Adipocyte (in vitro differentiated cells): Measurements from ENCODE around the gene NFATC1.

Source experiments
- DNase-seq: peaks from one replicate; pipeline ENCODE4 v3.0.0-alpha.2; 2015; ENCODE audit warnings: low read depth
- H3K27me3 ChIP-seq: replicated peaks from 2 replicates; pipeline ENCODE4 v1.7.0; 2013; ENCODE audit warnings: mild to moderate bottlenecking, low read length, moderate library complexity; ENCODE audit not compliant: control insufficient read depth, insufficient read depth
- H3K36me3 ChIP-seq: 2 replicates; pipeline ENCODE4 v1.7.0; 2013; ENCODE audit warnings: low read length, mild to moderate bottlenecking, moderate library complexity; ENCODE audit not compliant: control insufficient read depth, insufficient read depth, severe bottlenecking
- H3K4me1 ChIP-seq: 2 replicates; pipeline ENCODE4 v1.7.0; 2013; ENCODE audit warnings: mild to moderate bottlenecking, low read length, moderate library complexity; ENCODE audit not compliant: control insufficient read depth, insufficient read depth
- H3K4me3 ChIP-seq: 2 replicates; pipeline ENCODE4 v1.7.0; 2013; ENCODE audit warnings: mild to moderate bottlenecking, low read length, moderate library complexity
- H3K9ac ChIP-seq: 2 replicates; pipeline ENCODE4 v1.7.0; 2013; ENCODE audit warnings: mild to moderate bottlenecking, low read length, moderate library complexity
- H3K9me3 ChIP-seq: 2 replicates; pipeline ENCODE4 v1.7.0; 2013; ENCODE audit warnings: mild to moderate bottlenecking, low read length, moderate library complexity; ENCODE audit not compliant: control insufficient read depth

NFATC1 gene

DNA sequence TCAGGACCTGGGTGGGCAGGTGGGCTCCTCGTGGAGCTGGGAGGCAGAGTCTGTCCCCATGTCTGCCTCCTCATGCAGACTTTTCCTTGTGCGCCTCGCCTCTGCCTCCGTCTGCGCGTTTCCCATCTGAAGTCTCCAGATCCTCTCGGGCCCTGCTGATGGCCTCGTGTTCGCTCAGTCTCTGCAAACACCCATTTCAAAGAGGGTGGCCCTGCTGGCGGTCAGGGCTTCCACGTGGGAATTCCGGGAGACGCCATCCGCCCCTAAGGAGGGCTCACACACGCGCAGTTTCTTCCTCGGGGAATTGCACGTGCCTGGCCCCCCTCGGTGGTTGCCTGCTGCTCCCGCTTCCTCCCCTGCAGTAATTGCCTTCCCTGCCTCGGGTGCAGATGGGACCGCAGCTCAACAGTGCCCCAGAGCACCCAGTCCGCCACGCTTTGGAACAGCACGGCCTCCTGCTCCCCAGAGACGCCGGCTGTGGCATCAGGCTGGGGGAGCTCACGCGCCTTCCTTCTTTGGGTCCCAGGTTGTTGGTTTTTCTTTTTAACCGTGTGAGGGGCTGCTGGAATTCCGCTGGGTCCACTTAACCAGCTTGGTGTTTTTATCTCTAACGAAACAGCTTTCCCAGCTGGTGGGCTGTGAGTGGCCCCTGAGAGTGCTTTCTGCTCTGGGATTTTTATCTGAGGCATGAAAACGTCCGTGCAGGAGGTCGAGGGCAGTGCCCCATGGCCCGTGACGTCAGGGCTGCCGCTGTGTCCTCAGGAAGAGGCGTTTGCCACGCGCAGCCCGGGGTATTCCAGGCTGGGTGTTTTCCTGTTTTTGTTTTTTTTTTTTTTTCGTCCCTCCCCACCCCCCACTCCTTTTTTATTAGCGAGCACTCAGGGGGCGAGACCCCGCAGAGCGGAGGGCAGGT, 16.1 kb downstream of the NFATC1 start:
- no peaks in the 10 kb centered on the region for H3K27me3 ChIP-seq
- H3K4me1 ChIP-seq, result no peaks in the 10 kb centered on the region
- no peaks in the 10 kb centered on the region for H3K36me3 ChIP-seq
- H3K4me3 ChIP-seq, result no peak overlapping the region
- no peaks in the 10 kb centered on the region for H3K9me3 ChIP-seq
- DNase-seq, result no peak
- H3K9ac ChIP-seq, result no peak overlapping the region

DNA sequence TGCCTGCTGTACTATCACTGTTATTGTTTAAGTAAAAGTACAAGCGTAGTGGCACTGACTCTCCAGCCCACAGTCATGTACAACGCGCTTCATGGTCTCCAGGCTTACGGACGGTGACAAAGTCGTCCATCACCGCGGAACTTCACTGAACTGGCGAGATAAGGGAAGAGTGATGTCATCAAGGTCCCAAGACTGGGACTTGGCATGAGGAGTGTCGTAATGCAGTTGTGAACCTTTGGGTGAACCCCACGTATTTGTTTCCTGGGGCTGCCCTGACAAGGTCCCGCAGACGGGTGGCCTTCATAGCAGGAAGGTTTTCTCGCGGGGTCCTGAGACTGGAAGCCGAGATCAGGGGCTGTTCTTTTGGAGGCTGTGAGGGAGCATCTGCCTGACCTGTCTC, 17.3 kb downstream of the NFATC1 start:
- H3K36me3 ChIP-seq, result no peaks in the 10 kb centered on the region
- no peaks in the 10 kb centered on the region for H3K9me3 ChIP-seq
- no peak overlapping the region for H3K9ac ChIP-seq
- no peaks in the 10 kb centered on the region for H3K4me1 ChIP-seq
- no peak for DNase-seq
- no peak overlapping the region for H3K4me3 ChIP-seq
- H3K27me3 ChIP-seq, result no peaks in the 10 kb centered on the region

DNA sequence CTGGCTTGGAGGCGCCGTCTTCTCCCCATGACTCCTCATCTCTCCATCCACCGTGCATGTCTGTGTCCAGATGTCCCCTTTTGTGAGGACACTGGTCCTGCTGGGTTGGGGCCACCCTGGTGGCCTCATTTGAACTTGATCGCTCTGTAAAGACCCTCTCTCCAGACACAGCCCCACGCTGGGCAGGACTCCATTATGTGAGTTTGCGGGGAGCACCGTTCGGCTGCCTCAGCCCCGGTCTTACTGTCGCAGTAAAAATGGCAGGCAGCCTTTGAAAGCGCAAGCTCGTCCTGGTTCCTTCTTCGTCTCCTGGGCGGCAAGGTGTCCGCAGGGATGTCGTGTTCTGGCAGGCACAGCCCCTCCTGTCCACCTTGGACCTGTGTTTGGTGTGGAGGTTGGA, 17.7 kb downstream of the NFATC1 start:
- no peaks in the 10 kb centered on the region for H3K9me3 ChIP-seq
- no peak overlapping the region for H3K9ac ChIP-seq
- no peaks in the 10 kb centered on the region for H3K27me3 ChIP-seq
- no peak overlapping the region for H3K4me3 ChIP-seq
- no peaks in the 10 kb centered on the region for H3K36me3 ChIP-seq
- H3K4me1 ChIP-seq, result no peaks in the 10 kb centered on the region
- no peak for DNase-seq

DNA sequence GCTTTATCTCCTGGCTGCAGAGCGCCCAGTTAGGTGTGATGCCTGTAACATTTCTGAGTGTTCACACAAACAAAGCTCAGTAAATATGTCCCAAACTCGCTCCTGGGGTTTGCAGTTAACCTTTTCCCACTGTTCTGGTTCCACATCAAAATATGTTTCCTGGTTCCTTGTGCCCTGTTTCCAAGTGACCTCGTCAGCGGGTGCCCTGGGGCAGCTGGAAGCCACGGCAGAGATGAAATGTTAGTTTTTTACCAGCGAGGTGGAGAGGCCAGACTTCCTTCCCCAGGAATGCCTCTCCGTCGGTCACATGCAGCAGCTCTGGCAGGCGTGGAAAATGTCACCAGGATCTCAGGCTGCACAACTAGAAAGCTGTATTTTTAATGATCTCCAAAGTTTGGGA, 18.2 kb downstream of the NFATC1 start:
- Histone ChIP-seq H3K9ac (no peak overlapping the region), H3K9me3 (no peaks in the 10 kb centered on the region), H3K4me1 (no peaks in the 10 kb centered on the region), H3K27me3 (no peaks in the 10 kb centered on the region), H3K36me3 (no peaks in the 10 kb centered on the region), H3K4me3 (no peak overlapping the region)
- no peak for DNase-seq

DNA sequence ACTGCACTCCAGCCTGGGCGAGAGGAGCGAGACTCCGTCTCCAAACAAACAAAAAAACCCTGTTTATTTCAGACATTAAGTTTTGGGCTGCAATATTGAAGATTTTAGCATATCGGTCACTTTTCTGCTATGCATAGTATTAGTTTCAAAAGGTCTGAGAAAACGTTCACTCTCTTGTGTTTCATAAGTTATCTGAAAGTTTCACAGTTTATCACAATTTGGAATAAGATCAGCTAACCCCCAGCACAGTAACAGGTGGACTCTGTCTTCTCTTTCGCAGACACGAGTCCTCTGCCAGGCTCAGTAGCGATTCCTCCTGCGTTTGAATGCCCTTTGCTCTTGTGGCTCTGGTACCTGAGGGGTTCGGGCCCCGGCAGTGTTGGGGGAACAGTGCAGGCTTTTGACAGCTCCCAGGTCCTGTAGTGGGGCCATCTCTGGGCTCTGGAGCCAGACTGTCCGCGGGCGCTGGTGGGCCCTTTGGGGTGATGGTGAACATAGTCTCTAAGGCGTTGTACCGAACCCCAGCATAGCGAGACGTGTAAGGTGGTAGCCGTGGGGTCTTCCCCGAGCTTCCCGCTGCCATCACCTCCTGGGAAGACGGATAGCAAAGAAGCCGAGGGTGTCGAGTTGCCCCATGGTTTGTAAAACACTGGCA, 20.4 kb downstream of the NFATC1 start:
- H3K9me3 ChIP-seq, result no peaks in the 10 kb centered on the region
- no peak overlapping the region for H3K9ac ChIP-seq
- no peak for DNase-seq
- no peaks in the 10 kb centered on the region for H3K27me3 ChIP-seq
- no peaks in the 10 kb centered on the region for H3K36me3 ChIP-seq
- no peaks in the 10 kb centered on the region for H3K4me1 ChIP-seq
- no peak overlapping the region for H3K4me3 ChIP-seq

DNA sequence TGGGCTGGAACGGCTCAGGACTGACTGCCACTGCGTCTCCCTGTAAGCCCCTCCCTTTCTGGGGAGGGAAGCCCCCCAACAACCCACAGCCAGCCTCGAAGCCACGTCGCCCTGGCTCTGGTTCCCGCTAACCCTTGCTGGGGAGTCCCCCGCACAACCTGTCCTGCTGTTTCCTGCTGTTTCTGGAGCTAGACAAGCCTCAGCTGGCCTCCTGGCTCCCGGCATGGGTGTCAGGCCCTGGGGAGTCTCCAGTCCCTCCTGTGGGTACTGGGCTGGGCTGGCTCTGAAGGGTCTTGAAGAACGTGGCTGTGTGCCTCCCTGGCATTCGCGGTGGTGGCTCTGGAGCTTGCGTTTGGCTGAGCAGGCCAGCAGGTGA, 20.9 kb downstream of the NFATC1 start:
- Histone ChIP-seq H3K36me3 (no peaks in the 10 kb centered on the region), H3K4me3 (no peak overlapping the region), H3K27me3 (no peaks in the 10 kb centered on the region), H3K9me3 (no peaks in the 10 kb centered on the region), H3K4me1 (peaks cover 4% of the 10 kb centered on the region), H3K9ac (no peak overlapping the region)
- DNase-seq, result no peak

DNA sequence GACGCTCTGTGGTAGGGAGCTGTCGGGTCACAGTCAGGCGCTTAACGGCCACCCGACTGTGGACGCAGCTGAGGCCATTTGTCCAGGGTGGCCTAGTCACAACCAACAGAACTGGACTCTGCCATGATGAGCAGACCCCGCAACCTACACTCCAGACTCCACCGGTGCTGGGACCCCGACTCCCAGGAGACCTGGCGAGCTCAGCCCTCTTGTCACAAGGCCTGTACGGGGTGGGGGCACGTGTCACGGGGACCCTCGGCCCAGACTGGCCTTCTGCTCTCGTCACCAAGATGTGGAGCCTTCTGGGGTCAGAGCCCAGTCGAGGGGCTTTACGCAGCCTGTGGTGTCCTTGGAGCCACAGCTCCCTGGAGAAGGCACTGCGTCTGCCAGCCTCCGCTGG, 22.5 kb downstream of the NFATC1 start:
- no peaks in the 10 kb centered on the region for H3K27me3 ChIP-seq
- H3K36me3 ChIP-seq, result no peaks in the 10 kb centered on the region
- no peak overlapping the region for H3K9ac ChIP-seq
- no peaks in the 10 kb centered on the region for H3K9me3 ChIP-seq
- H3K4me1 ChIP-seq, result peaks cover 12% of the 10 kb centered on the region
- H3K4me3 ChIP-seq, result no peak overlapping the region
- no peak for DNase-seq

DNA sequence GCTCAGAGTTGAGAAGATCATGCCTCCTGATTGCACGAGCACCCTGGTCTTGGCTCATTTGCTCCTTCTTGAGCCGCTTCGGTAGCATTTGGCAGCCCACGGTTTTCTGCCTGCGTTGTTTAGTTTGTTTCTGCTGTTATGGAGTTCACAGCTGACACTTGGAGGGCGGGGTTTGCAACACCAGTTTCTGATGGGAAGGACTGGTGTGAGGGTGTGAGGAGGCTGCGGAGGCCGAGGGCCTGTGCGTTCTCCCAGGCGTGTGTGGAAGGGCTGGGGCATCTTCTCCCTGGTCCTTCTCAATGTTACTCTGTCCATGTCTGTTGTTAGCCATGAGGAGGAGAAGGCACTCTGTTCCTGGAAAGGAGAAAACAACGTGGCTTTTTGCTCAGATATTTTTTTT, 22.9 kb downstream of the NFATC1 start:
- no peak overlapping the region for H3K4me3 ChIP-seq
- no peaks in the 10 kb centered on the region for H3K36me3 ChIP-seq
- H3K9ac ChIP-seq, result no peak overlapping the region
- H3K9me3 ChIP-seq, result no peaks in the 10 kb centered on the region
- no peaks in the 10 kb centered on the region for H3K27me3 ChIP-seq
- peaks cover 16% of the 10 kb centered on the region for H3K4me1 ChIP-seq
- DNase-seq, result no peak

DNA sequence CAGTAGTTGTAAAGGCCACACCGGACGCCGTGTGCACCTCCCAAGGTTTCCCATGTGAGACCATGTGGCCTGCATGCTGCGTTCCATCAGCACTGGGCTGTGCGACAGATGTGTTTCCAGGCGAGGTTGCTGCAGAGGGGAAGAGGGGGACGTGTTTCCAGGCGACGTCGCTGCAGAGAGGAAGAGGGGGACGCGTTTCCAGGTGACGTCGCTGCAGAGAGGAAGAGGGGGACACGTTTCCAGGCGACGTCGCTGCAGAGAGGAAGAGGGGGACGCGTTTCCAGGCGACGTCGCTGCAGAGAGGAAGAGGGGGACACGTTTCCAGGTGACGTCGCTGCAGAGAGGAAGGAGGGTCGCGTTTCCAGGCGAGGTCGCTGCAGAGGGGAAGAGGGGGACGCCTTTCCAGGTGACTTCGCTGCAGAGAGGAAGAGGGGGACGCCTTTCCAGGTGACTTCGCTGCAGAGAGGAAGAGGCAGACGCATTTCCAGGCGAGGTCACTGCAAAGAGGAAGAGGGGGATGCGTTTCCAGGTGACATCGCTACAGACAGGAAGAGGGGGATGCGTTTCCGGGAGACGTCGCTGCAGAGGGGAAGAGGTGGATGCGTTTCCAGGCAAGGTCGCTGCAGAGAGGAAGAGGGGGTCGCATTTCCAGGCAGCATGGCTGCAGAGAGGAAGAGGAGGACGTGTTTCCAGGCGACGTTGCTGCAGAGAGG, 24.5 kb downstream of the NFATC1 start:
- Histone ChIP-seq H3K4me3 (no peak overlapping the region), H3K27me3 (no peaks in the 10 kb centered on the region), H3K4me1 (peaks cover 23% of the 10 kb centered on the region), H3K9ac (no peak overlapping the region), H3K36me3 (no peaks in the 10 kb centered on the region), H3K9me3 (no peaks in the 10 kb centered on the region)
- no peak for DNase-seq

DNA sequence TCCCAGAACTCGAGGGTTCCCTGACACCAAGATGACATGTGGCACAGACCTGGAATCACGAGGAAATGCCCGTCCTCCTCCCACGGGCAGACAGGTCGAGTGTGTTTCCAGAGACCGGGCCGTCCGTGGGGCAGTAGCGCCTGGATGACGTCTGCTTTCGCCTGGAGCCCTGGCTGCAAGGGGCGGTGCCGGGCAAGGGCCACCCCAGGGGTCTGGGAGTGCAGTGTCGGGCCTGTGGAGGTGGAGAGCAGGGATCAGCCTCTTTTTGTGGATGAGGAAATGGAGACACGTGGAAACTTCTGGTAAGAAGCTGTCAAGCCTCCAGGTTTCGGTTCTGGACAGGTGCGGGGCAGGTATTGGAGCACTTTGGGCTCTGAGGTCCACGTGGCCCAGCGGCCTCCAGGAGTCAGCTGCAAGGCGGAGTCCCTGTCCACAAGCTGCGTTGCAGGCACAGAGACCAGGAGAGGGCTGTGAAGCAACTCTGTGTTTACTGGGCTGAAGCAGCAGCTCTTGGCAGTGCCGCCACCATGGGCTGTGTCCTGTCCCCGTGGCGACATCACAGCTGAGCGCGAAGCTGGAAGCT, 25.6 kb downstream of the NFATC1 start:
- no peak for DNase-seq
- Histone ChIP-seq H3K36me3 (no peaks in the 10 kb centered on the region), H3K4me3 (no peak overlapping the region)

More for the DNA sequence above, 25.6 kb downstream of the NFATC1 start:
- Histone ChIP-seq H3K27me3 (no peaks in the 10 kb centered on the region), H3K9ac (no peak overlapping the region), H3K9me3 (no peaks in the 10 kb centered on the region), H3K4me1 (peaks cover 23% of the 10 kb centered on the region)
